ENCODE data around the gene PHACTR3. TPM values are rescaled to one million over a fixed set of nuclear protein-coding genes. Genes with fewer than 3 reads are reported as not detected.

PHACTR3 gene
- total RNA-seq, 2 donors from 2014 or later = 0.34 TPM; not detected in 1

- Histone ChIP-seq H3K27ac (no peak overlapping the region), H3K4me3 (no peak overlapping the region), H3K9me3 (no peaks in the 10 kb centered on the region), H3K36me3 (no peaks in the 10 kb centered on the region), H3K4me1 (replicated peaks) (no peaks in the 10 kb centered on the region), H3K27me3 (replicated peaks; ENCODE audit: insufficient read depth) (peaks cover 18% of the 10 kb centered on the region)
- intact Hi-C loops (cut with DNase I) = loop anchor here (5.0 kb wide), 1 partner anchor 178 kb away; no protein-coding TSS in a partner anchor
- WGBS = 81% methylated on average over 3 of the region's 3 CpGs
- TF ChIP-seq, protein P1, sequence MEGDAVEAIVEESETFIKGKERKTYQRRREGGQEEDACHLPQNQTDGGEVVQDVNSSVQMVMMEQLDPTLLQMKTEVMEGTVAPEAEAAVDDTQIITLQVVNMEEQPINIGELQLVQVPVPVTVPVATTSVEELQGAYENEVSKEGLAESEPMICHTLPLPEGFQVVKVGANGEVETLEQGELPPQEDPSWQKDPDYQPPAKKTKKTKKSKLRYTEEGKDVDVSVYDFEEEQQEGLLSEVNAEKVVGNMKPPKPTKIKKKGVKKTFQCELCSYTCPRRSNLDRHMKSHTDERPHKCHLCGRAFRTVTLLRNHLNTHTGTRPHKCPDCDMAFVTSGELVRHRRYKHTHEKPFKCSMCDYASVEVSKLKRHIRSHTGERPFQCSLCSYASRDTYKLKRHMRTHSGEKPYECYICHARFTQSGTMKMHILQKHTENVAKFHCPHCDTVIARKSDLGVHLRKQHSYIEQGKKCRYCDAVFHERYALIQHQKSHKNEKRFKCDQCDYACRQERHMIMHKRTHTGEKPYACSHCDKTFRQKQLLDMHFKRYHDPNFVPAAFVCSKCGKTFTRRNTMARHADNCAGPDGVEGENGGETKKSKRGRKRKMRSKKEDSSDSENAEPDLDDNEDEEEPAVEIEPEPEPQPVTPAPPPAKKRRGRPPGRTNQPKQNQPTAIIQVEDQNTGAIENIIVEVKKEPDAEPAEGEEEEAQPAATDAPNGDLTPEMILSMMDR (IDR thresholded peaks at IDR 0.05) = no peak
- TF ChIP-seq POLR2AphosphoS5 (IDR thresholded peaks at IDR 0.05) = no peak
- no peak for TF ChIP-seq POLR2A (IDR thresholded peaks at IDR 0.05)
- no peak for DNase-seq (ENCODE audit: low spot score)
These were observed 30.0 kb upstream of the PHACTR3 start for GRCh38 chr20:59574308-59574707.

- intact Hi-C loops (cut with DNase I) = no loop called here
- H3K9me3 ChIP-seq = no peaks in the 10 kb centered on the region
- no peak overlapping the region for H3K4me3 ChIP-seq
- H3K4me1 ChIP-seq (replicated peaks) = no peaks in the 10 kb centered on the region
- TF ChIP-seq, protein P1 (IDR thresholded peaks at IDR 0.05) = no peak
- TF ChIP-seq POLR2AphosphoS5 (IDR thresholded peaks at IDR 0.05) (no peak), POLR2A (IDR thresholded peaks at IDR 0.05) (no peak)
- DNase-seq (ENCODE audit: low spot score) = no peak
- no peak overlapping the region for H3K27ac ChIP-seq
- peaks cover 24% of the 10 kb centered on the region for H3K27me3 ChIP-seq (replicated peaks; ENCODE audit: insufficient read depth)
- H3K36me3 ChIP-seq = no peaks in the 10 kb centered on the region
- WGBS = 58% methylated on average over 5 of the region's 5 CpGs
These were observed 29.1 kb upstream of the PHACTR3 start for GRCh38 chr20:59575216-59575615.

- H3K4me3 ChIP-seq = no peak overlapping the region
- no peaks in the 10 kb centered on the region for H3K36me3 ChIP-seq
- DNase-seq (ENCODE audit: low spot score) = no peak
- TF ChIP-seq POLR2A (IDR thresholded peaks at IDR 0.05) (no peak), POLR2AphosphoS5 (IDR thresholded peaks at IDR 0.05) (no peak)
- TF ChIP-seq, protein P1 (IDR thresholded peaks at IDR 0.05) = no peak
- no peaks in the 10 kb centered on the region for H3K9me3 ChIP-seq
- H3K27me3 ChIP-seq (replicated peaks; ENCODE audit: insufficient read depth) = peaks cover 24% of the 10 kb centered on the region
- no peaks in the 10 kb centered on the region for H3K4me1 ChIP-seq (replicated peaks)
- no peak overlapping the region for H3K27ac ChIP-seq
- intact Hi-C loops (cut with DNase I) = no loop called here
- 94% methylated on average over 1 of the region's 1 CpG for WGBS
These were observed 28.7 kb upstream of the PHACTR3 start for GRCh38 chr20:59575653-59576052.

DNA sequence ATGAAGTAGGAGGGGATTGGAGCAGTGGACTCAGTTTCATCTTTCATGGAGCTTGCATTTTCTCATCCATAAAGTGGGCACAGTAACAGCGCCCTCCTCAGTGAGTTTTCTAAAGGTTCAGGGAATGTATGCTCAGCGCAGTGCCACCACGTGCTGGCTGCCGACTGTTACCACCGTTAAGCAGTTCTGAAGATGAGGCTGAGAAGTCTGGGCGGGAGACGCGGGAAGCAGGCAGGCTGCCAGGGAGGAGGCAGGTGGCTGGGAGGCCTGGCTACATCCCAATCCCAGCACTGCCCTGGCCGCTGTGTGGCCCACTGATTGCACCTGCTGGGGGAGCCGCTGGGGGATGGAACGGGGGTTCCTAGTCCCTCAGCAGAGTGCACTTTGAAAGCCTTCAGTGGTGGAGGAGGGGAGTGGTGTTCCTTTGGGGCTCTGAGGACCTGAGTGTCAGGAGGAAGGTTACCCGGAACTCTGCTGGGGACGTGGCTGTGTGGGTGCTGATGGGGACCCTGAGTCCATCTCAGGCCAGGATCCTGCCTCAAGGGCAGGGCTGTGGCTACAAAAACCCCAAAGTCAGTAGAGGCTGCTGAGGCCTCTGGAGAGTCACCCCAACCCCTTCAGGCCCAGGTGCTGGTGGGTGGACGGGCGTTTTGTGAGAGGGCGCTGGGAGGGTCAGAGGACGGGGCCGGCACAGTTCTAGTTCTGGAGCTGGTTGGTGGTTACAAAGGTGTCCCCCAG is 28.0 kb upstream of the PHACTR3 start:
- 45% methylated on average over 17 of the region's 18 CpGs for WGBS
- no peak overlapping the region for H3K4me3 ChIP-seq
- H3K36me3 ChIP-seq = no peaks in the 10 kb centered on the region
- intact Hi-C loops (cut with DNase I) = no loop called here
- H3K4me1 ChIP-seq (replicated peaks) = no peaks in the 10 kb centered on the region
- DNase-seq (ENCODE audit: low spot score) = no peak
- peaks cover 24% of the 10 kb centered on the region for H3K27me3 ChIP-seq (replicated peaks; ENCODE audit: insufficient read depth)
- TF ChIP-seq POLR2AphosphoS5 (IDR thresholded peaks at IDR 0.05) = no peak
- TF ChIP-seq, protein P1 (IDR thresholded peaks at IDR 0.05) = no peak
- TF ChIP-seq POLR2A (IDR thresholded peaks at IDR 0.05) = no peak
- no peak overlapping the region for H3K27ac ChIP-seq
- no peaks in the 10 kb centered on the region for H3K9me3 ChIP-seq

All from prostate gland (tissue), 2 donors.